B cell (primary cell): ENCODE results near the gene SGCA.

Experiments used
- CTCF ChIP-seq: fragments of 200-600 bp; IDR thresholded peaks from one replicate; pipeline ENCODE4 v1.8.0; 2022; ENCODE audit warnings: antibody characterized with exemption, mild to moderate bottlenecking
- EZH2 ChIP-seq: IDR thresholded peaks from 2 replicates; pipeline ENCODE4 v1.6.1; 2012; ENCODE audit warnings: borderline replicate concordance, low read depth, mild to moderate bottlenecking, moderate library complexity, low read length; ENCODE audit not compliant: insufficient read depth, poor library complexity, severe bottlenecking

GRCh38 chr17:50201276-50201854 is 35.6 kb downstream of the SGCA start, which contains the start of gene COL1A1:
- TF ChIP-seq CTCF (no peak), EZH2 (no peak)
